H1 (cell line): Measurements from ENCODE around the gene MIDN. TPM values are rescaled to one million over a fixed set of nuclear protein-coding genes. Genes with fewer than 3 reads are reported as not detected.

Experiments
- CTCF ChIA-PET: fragments of 300-600 bp; sonication (Branson Sonifier 250); formaldehyde crosslinking; loops from one replicate; lab custom pipeline; 2021; ENCODE audit not compliant: partially characterized antibody; lab: Charles Lee
- POLR2A ChIA-PET: fragments of 300-600 bp; sonication (Branson Sonifier 250); formaldehyde crosslinking; loops from one replicate; lab custom pipeline; 2021; ENCODE audit warnings: inconsistent platforms; ENCODE audit not compliant: partially characterized antibody; lab: Charles Lee
- DNase-seq, 2 experiments: peaks; one replicate each; pipeline versions ENCODE4 v3.0.0 to v3.0.0-alpha.2; 2010 to 2022; ENCODE audit warnings: low spot score in 2 of 2, low read depth in 1 of 2, mixed read lengths in 1 of 2
- FAIRE-seq: peaks from 2 replicates; lab custom pipeline; 2011; peaks lifted over from hg19 to GRCh38; lab: Jason Lieb, UNC
- H2AFZ ChIP-seq: 2 replicates; pipeline ENCODE4 v1.8.1; 2012; ENCODE audit warnings: low read length, inconsistent platforms
- H2AK5ac ChIP-seq: 2 replicates; pipeline ENCODE4 v1.6.1; 2013; ENCODE audit warnings: low read depth, low read length
- H2BK120ac ChIP-seq: replicated peaks from 2 replicates; pipeline ENCODE3; 2013; ENCODE audit warnings: low read depth, low read length, inconsistent platforms
- H2BK12ac ChIP-seq: 2 replicates; pipeline ENCODE4 v1.6.1; 2013; ENCODE audit warnings: low read depth, low read length
- H2BK15ac ChIP-seq: 2 replicates; pipeline ENCODE4 v1.6.1; 2013; ENCODE audit warnings: low read length
- H2BK20ac ChIP-seq: 2 replicates; pipeline ENCODE4 v1.6.1; 2013; ENCODE audit warnings: low read length
- H2BK5ac ChIP-seq: 2 replicates; pipeline ENCODE4 v1.6.1; 2013; ENCODE audit warnings: low read depth, low read length
- H3K14ac ChIP-seq: 2 replicates; pipeline ENCODE4 v1.6.1; 2013; ENCODE audit warnings: inconsistent platforms; ENCODE audit not compliant: insufficient read length
- H3K18ac ChIP-seq: 2 replicates; pipeline ENCODE4 v1.6.1; 2013; ENCODE audit warnings: low read length; ENCODE audit errors: extremely low read depth
- H3K23ac ChIP-seq: 2 replicates; pipeline ENCODE4 v1.6.1; 2013; ENCODE audit warnings: inconsistent platforms; ENCODE audit not compliant: insufficient read length
- H3K23me2 ChIP-seq: 2 replicates; pipeline ENCODE4 v1.6.1; 2013; ENCODE audit warnings: low read depth, low read length
- H3K27ac ChIP-seq: 2 replicates; pipeline ENCODE4 v1.6.1; 2011; ENCODE audit warnings: low read depth, low read length, inconsistent platforms
- H3K27me3 ChIP-seq, 4 experiments: replicated peaks in 1 of 4; 1 replicate in 1 of 4; 2 replicates in 3 of 4; pipeline versions ENCODE4 v1.6.1 to v1.8.1; 2011 to 2013; ENCODE audit warnings: low read length in 3 of 4, mild to moderate bottlenecking in 3 of 4, inconsistent platforms in 2 of 4, mixed read lengths in 2 of 4, moderate library complexity in 1 of 4; ENCODE audit not compliant: control insufficient read depth in 3 of 4, insufficient read depth in 3 of 4; ENCODE audit errors: extremely low read depth in 1 of 4
- H3K36me3 ChIP-seq, 4 experiments: 2 replicates each; pipeline versions ENCODE4 v1.6.1 to v1.8.1; 2011 to 2013; ENCODE audit warnings: mild to moderate bottlenecking in 4 of 4, low read length in 3 of 4, moderate library complexity in 2 of 4, control low read depth in 1 of 4, inconsistent platforms in 1 of 4; ENCODE audit not compliant: insufficient read depth in 4 of 4, control insufficient read depth in 2 of 4
- H3K4ac ChIP-seq: replicated peaks from 2 replicates; pipeline ENCODE3; 2013; ENCODE audit warnings: low read length, low read depth, mixed read lengths, inconsistent platforms; ENCODE audit not compliant: insufficient read length
- H3K4me1 ChIP-seq, 4 experiments: replicated peaks in 1 of 4; 1 replicate in 1 of 4; 2 replicates in 3 of 4; pipeline versions ENCODE4 v1.6.1 to v1.8.1; 2011 to 2013; ENCODE audit warnings: low read length in 3 of 4, inconsistent platforms in 2 of 4, mixed read lengths in 1 of 4; ENCODE audit not compliant: insufficient read depth in 4 of 4, control insufficient read depth in 3 of 4
- H3K4me2 ChIP-seq, 2 experiments: 2 replicates each; pipeline versions ENCODE4 v1.6.1 to v1.8.1; 2011 to 2013; ENCODE audit warnings: low read depth in 2 of 2, low read length in 2 of 2, control low read depth in 1 of 2, inconsistent platforms in 1 of 2, mild to moderate bottlenecking in 1 of 2; ENCODE audit not compliant: insufficient read depth in 1 of 2
- H3K4me3 ChIP-seq, 4 experiments: fragments of 200-600, 300-600 bp in 1 of 4; sonication (generic), shearing (Covaris generic), sonication (Bioruptor Twin) in 1 of 4; 2 replicates each; pipeline versions ENCODE4 v1.5.1 to v1.8.1; 2011 to 2016; ENCODE audit warnings: low read length in 4 of 4, low read depth in 3 of 4, control low read depth in 2 of 4, inconsistent platforms in 2 of 4, mild to moderate bottlenecking in 2 of 4, mixed read lengths in 1 of 4, moderate library complexity in 1 of 4; ENCODE audit not compliant: insufficient read depth in 2 of 4; ENCODE audit errors: extremely low read depth in 1 of 4
- H3K56ac ChIP-seq: replicated peaks from 2 replicates; pipeline ENCODE3; 2013; ENCODE audit warnings: low read depth, mild to moderate bottlenecking, mixed read lengths, low read length, inconsistent platforms; ENCODE audit not compliant: insufficient read length
- H3K79me1 ChIP-seq: 2 replicates; pipeline ENCODE4 v1.6.1; 2013; ENCODE audit warnings: low read depth, low read length, control low read depth
- H3K79me2 ChIP-seq, 2 experiments: 2 replicates each; pipeline versions ENCODE4 v1.6.1 to v1.8.1; 2012 to 2013; ENCODE audit warnings: low read length in 2 of 2, mild to moderate bottlenecking in 2 of 2, inconsistent platforms in 1 of 2; ENCODE audit not compliant: insufficient read depth in 2 of 2, control insufficient read depth in 1 of 2
- H3K9ac ChIP-seq, 4 experiments: replicated peaks in 1 of 4; 1 replicate in 1 of 4; 2 replicates in 3 of 4; pipeline versions ENCODE4 v1.6.1 to v1.8.1; 2011 to 2013; ENCODE audit warnings: low read depth in 3 of 4, low read length in 3 of 4, control low read depth in 2 of 4, mild to moderate bottlenecking in 2 of 4, moderate library complexity in 2 of 4, inconsistent platforms in 1 of 4; ENCODE audit errors: extremely low read depth in 1 of 4
- H3K9me3 ChIP-seq, 2 experiments: 2 replicates each; pipeline versions ENCODE4 v1.6.1 to v1.8.1; 2012 to 2013; ENCODE audit warnings: mild to moderate bottlenecking in 2 of 2, moderate library complexity in 2 of 2, control low read depth in 1 of 2, inconsistent platforms in 1 of 2, low read depth in 1 of 2, low read length in 1 of 2, mixed read lengths in 1 of 2; ENCODE audit not compliant: insufficient read depth in 2 of 2
- H4K20me1 ChIP-seq, 2 experiments: replicated peaks in 1 of 2; 2 replicates each; pipeline versions ENCODE3 to v1.8.1; 2011 to 2013; ENCODE audit warnings: inconsistent platforms in 2 of 2, low read length in 2 of 2, mild to moderate bottlenecking in 1 of 2; ENCODE audit not compliant: insufficient read depth in 2 of 2, control insufficient read depth in 1 of 2
- H4K5ac ChIP-seq: 2 replicates; pipeline ENCODE4 v1.6.1; 2013; ENCODE audit warnings: low read length, low read depth, mixed read lengths, inconsistent platforms; ENCODE audit not compliant: insufficient read length
- H4K8ac ChIP-seq: 2 replicates; pipeline ENCODE4 v1.8.0; 2013; ENCODE audit warnings: mild to moderate bottlenecking, moderate library complexity, low read length, inconsistent platforms; ENCODE audit not compliant: insufficient read depth; ENCODE audit errors: extremely low read depth
- H4K91ac ChIP-seq: replicated peaks from 2 replicates; pipeline ENCODE3; 2013; ENCODE audit warnings: low read length, mixed read lengths, inconsistent platforms; ENCODE audit not compliant: insufficient read length
- CEBPB ChIP-seq: IDR thresholded peaks from 2 replicates; pipeline ENCODE4 v1.6.1; 2012; ENCODE audit warnings: low read depth, low read length
- CTBP2 ChIP-seq: IDR thresholded peaks from 2 replicates; pipeline ENCODE4 v1.7.0; 2011; ENCODE audit warnings: borderline replicate concordance, mild to moderate bottlenecking, moderate library complexity, mixed read lengths, low read length; ENCODE audit not compliant: insufficient read depth, insufficient read length
- JUN ChIP-seq: IDR thresholded peaks from 2 replicates; pipeline ENCODE4 v1.6.1; 2011; ENCODE audit warnings: low read depth, mild to moderate bottlenecking, improper control_type of control experiment, low read length
- JUND ChIP-seq: IDR thresholded peaks from 2 replicates; pipeline ENCODE4 v1.6.1; 2011; ENCODE audit warnings: mild to moderate bottlenecking, improper control_type of control experiment, low read length
- NRF1 ChIP-seq: IDR thresholded peaks from 2 replicates; pipeline ENCODE4 v1.6.1; 2011; ENCODE audit warnings: mild to moderate bottlenecking, low read depth, low read length, improper control_type of control experiment
- SIRT6 ChIP-seq: IDR thresholded peaks from one replicate; pipeline ENCODE4 v1.7.1; 2012; ENCODE audit warnings: low read length, inconsistent platforms
- SIX5 ChIP-seq: IDR thresholded peaks from 2 replicates; pipeline ENCODE4 v1.6.1; 2011; ENCODE audit warnings: mild to moderate bottlenecking, low read depth, low read length
- SP1 ChIP-seq: IDR thresholded peaks from 2 replicates; pipeline ENCODE4 v1.6.1; 2011; ENCODE audit warnings: low read depth, low read length
- WGBS, 2 experiments: shearing (Covaris generic) in 1 of 2; methylation state at CpG; one replicate each; pipeline versions ENCODE4 v1.1.6 to v1.1.7; 2013 to 2015; ENCODE audit warnings: low lambda C conversion rate in 2 of 2, mixed read lengths in 2 of 2, inconsistent platforms in 1 of 2, low coverage in 1 of 2, missing lambda C conversion rate in 1 of 2; ENCODE audit not compliant: insufficient replicate concordance in 2 of 2, insufficient coverage in 1 of 2, insufficient read length in 1 of 2; ENCODE audit errors: extremely low coverage in 1 of 2, missing lambda C conversion rate in 1 of 2; 5-methylcytosine and 5-hydroxymethylcytosine counted together
- polyA plus RNA-seq, 7 experiments: library from polyadenylated mRNA; depleted of rRNA in 3 of 7; stranded (reverse) in 5 of 7; unstranded in 2 of 7; fragments of >200 nt in 5 of 7; fragments of 200-250 nt in 2 of 7; gene quantifications; 1 replicate in 5 of 7; 2 replicates in 1 of 7; 4 replicates in 1 of 7; pipeline versions ENCODE4 v1.2.1 to v1.2.3, GENCODE V29; 2011 to 2013; ENCODE audit warnings: missing spikeins in 2 of 7, mixed read lengths in 2 of 7
- total RNA-seq: library from RNA; stranded (reverse); fragmentation: NEBNext Ultra II Directional; extraction: Animal tissue kit (Norgen Biotek cat#: 25700); gene quantifications from 2 replicates; pipeline ENCODE4 v1.2.1, GENCODE V29; 2021
- TF ChIP-seq, protein P1 (sequence below): IDR thresholded peaks from 2 replicates; pipeline ENCODE4 v1.6.1; 2011; ENCODE audit warnings: low read depth, mild to moderate bottlenecking, low read length; ENCODE audit not compliant: insufficient read depth

The MIDN gene
- total and polyA plus RNA-seq, 2 of the 8 experiments (the other 6 are each of a cell fraction or from before 2014, with no cell fraction given): 39.8 to 159 TPM

DNA sequence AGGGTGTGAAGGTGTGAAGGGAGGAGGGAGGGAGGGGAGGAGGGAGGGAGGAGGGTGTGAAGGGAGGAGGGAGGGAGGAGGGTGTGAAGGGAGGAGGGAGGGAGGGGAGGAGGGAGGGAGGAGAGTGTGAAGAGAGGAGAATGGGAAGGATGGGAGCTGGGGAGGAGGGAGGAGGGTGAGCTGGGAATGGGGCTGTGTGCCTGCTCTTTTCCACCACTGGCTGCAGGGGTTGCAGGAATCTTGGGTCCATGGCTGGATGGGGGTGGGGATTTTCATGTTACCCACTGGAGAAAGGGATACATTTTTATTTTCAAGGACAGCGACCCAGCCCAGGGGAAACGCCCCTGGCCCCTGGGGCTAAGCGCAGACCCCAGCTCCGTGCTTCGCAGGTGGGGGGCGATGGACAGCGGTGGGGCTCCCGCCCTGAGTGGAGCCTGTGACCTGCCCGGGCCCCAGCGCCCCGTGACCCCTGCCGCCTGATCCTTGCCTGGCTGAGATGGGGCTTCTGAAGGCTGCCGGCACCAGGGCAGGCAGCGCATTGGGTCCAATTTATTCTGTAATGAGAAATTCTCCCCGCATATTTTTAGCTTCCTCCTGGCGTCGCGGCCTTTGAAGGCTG lies 34.3 kb downstream of the MIDN start:
- Histone ChIP-seq H3K79me2 (no peaks in the 10 kb centered on the region), H2AK5ac (no peak overlapping the region), H3K9me3 (no peaks in the 10 kb centered on the region), H2BK20ac (no peak overlapping the region), H4K91ac (no peak overlapping the region), H2BK120ac (no peak overlapping the region), H3K4me1 (peaks cover 0 to 20% (median 9%) of the 10 kb centered on the region in 4 experiments; a peak in 5 of 7 replicates), H3K23me2 (peaks cover 3% of the 10 kb centered on the region; the same call in 1 of the 2 replicates), H2BK12ac (no peak overlapping the region), H3K4me3 (no peak overlapping the region), H2BK5ac (no peak overlapping the region), H4K5ac (no peak overlapping the region), H3K18ac (no peak overlapping the region), H3K23ac (no peak overlapping the region), H3K27me3 (peaks cover 0 to 21% (median 12%) of the 10 kb centered on the region in 4 experiments; a peak in 5 of 7 replicates), H3K36me3 (peaks cover 0 to 5% (median 0%) of the 10 kb centered on the region in 4 experiments; a peak in 1 of 8 replicates), H3K14ac (no peak overlapping the region), H2BK15ac (no peak overlapping the region), H3K9ac (no peak overlapping the region), H4K20me1 (peaks cover 0 to 8% of the 10 kb centered on the region in 2 experiments), H3K79me1 (no peaks in the 10 kb centered on the region), H3K4ac (no peak overlapping the region), H3K27ac (no peak overlapping the region), H3K4me2 (no peak overlapping the region), H4K8ac (peak overlapping the region; percentile 76; the same call in 1 of the 2 replicates), H2AFZ (no peak overlapping the region), H3K56ac (no peak overlapping the region)
- TF ChIP-seq NRF1 (no peak), SIRT6 (no peak), SIX5 (no peak), CEBPB (no peak), JUN (no peak), SP1 (no peak), JUND (no peak), CTBP2 (no peak)
- TF ChIP-seq, protein P1, sequence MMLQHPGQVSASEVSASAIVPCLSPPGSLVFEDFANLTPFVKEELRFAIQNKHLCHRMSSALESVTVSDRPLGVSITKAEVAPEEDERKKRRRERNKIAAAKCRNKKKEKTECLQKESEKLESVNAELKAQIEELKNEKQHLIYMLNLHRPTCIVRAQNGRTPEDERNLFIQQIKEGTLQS: no peak
- ChIA-PET POLR2A (interaction anchor here (0.6 to 3.7 kb wide), 8 partner anchors 7 to 160 kb away, joined by 3 to 35 read pairs (median 7); partner anchors contain the start of genes CIRBP and FAM174C), CTCF (interaction anchor here (1.1 to 1.3 kb wide), 2 partner anchors 35 to 73 kb away, joined by 3 read pairs; no protein-coding TSS in a partner anchor)
- FAIRE-seq (no peak), DNase-seq (no peak)
- WGBS, 2 experiments: 84% methylated on average over 18 of the region's 18 CpGs; no CpG with 5 or more reads in 1 of the 2 experiments
